GM19463 (cell line): ENCODE data around the gene MAST1.
"Not testable (repeated sequence)": the region's sequence is repeated elsewhere in the genome, so short reads cannot be mapped to it uniquely, and the experiment has no call there.

Experiments
- ATAC-seq: cut with Tn5 transposase; IDR thresholded peaks from one replicate; pipeline ENCODE4 v1.9.1; 2021; ENCODE audit warnings: mild to moderate bottlenecking, moderate library complexity; ENCODE audit not compliant: unreplicated experiment

Gene MAST1

DNA sequence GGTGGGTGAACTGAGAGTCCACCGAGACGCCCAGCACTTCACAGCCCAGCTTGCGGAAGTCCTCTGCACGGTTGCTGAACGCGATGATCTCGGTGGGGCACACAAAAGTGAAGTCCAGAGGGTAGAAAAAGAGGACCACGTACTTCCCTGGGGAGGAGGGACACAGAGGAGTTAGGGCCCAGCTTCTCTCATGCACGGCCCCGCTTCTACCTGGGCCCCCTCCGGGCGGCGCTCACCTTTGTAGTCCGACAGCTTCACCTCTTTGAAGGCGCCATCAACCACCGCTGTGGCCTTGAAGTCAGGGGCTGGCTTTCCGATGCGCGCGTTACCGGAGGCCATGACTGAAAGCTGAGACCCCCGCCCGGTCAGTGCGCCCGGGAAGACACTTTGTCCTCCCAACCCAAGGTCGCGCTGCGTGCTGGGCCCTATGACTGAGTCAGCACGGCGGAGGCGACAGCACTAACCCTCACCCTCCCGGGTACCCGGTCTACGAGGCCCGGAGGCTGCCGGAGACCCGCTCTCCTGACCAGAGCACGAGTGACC, 37.3 kb upstream of the MAST1 start:
- no peak for ATAC-seq

GRCh38 chr19:12801466-12802266, 36.6 kb upstream of the MAST1 start, which contains the start of the genes PRDX2 and THSD8:
Gene PRDX2 (minus strand): TSS chr19:12801800. CDS start chr19:12801261, 539 bp downstream.
Gene THSD8 (plus strand): TSS chr19:12802069. CDS start chr19:12802072, 3 bp downstream.
- ATAC-seq, result no peak

GRCh38 chr19:12802267-12803106, 35.8 kb upstream of the MAST1 start:
- no peak for ATAC-seq

- ATAC-seq, result no peak
Observed at GRCh38 chr19:12804051-12804450, 34.3 kb upstream of the MAST1 start.

DNA sequence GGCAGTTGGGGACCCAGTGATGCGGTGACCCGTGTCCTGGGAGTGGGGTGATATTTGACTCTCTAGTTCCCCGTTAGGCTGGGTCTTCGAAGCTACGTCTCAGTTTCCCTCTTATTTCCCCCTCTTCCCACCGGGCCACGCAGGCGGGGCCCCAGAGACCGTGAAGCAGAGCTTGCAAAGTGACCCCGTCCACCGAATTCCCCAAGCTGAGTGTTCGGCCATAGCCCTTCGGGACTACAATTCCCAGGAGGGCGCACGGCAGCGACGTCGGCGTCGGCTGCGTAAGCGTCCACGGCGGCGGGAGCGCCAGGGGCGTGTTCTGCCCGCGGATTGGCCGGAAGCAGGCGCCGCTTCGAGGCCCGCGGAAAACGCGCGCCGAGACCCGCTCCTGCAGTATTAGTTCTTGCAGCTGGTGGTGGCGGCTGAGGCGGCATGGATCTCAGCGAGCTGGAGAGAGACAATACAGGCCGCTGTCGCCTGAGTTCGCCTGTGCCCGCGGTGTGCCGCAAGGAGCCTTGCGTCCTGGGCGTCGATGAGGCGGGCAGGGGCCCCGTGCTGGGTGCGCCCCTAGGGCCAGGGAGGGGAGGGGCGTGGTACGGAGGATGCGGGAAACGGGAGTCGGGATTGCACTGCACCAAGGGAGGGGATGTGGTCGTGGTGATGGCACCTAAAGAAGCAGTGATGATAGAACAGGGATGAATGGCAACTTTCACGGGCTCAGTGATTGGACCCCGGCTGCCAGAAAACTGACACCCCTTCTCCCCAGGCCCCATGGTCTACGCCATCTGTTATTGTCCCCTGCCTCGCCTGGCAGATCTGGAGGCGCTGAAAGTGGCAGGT, 31.9 kb upstream of the MAST1 start, which contains the start of gene RNASEH2A:
Gene RNASEH2A (plus strand): TSS at position 343 of the 840 bp plus-strand sequence. CDS start 90 bp downstream, at position 433.
- peak; percentile 90 for ATAC-seq

DNA sequence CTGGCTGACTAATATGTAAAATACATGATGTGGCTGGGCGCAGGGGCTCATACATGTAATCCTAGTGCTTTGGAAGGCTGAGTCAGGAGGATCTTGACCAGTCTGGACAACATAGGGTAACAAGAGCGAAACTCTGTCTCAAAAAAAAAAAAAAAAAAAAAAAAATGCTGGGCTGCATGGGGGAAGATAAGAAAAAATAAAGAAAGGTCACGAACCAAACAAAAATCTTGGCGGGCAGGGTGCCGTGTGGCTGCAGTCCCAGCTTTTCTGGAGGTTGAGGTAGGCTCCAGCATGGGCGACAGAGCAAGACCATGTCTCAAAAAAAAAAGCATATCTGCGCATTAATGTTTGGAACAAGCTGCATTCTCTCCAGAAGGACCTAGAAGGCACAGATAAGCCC, 23.2 kb upstream of the MAST1 start:
- no peak for ATAC-seq

DNA sequence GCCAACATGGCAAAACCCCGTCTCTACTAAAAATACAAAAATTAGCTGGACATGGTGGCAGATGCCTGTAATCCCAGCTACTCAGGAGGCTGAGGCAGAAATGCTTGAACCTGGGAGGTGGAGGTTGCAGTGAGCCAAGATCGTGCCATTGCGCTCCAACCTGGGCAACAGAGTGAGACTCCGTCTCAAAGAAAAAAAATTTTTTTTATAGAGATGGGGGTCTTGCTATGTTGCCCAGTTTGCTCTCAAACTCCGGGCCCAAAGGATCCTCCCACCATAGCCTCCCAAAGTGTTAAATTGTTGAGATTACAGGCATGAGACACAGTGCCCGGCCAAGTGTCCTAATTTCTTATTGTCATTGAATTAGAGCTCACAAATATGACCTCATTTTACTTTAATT, 21.1 kb upstream of the MAST1 start:
- not testable (repeated sequence) for ATAC-seq

GRCh38 chr19:12817810-12818209, 20.5 kb upstream of the MAST1 start:
- not testable (repeated sequence) for ATAC-seq

DNA sequence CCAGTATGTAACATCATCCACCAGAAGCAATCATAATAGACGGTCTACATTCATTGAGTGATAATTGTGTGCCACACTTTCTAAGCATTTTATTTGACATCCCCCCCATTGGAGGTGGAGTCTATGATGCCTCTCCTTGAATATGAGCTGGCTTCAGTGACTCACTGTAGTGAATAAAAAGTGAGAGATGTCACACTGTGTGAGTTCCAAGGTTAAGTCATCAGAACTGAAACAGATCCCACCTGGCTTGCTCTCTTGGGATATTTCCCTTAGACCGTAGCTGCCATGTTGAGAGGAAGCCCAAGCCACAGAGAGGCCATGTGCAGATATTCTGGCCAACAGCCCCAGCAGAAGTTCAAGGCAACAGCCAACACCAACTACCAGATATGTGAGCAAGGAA, 16.6 kb upstream of the MAST1 start:
- no peak for ATAC-seq

DNA sequence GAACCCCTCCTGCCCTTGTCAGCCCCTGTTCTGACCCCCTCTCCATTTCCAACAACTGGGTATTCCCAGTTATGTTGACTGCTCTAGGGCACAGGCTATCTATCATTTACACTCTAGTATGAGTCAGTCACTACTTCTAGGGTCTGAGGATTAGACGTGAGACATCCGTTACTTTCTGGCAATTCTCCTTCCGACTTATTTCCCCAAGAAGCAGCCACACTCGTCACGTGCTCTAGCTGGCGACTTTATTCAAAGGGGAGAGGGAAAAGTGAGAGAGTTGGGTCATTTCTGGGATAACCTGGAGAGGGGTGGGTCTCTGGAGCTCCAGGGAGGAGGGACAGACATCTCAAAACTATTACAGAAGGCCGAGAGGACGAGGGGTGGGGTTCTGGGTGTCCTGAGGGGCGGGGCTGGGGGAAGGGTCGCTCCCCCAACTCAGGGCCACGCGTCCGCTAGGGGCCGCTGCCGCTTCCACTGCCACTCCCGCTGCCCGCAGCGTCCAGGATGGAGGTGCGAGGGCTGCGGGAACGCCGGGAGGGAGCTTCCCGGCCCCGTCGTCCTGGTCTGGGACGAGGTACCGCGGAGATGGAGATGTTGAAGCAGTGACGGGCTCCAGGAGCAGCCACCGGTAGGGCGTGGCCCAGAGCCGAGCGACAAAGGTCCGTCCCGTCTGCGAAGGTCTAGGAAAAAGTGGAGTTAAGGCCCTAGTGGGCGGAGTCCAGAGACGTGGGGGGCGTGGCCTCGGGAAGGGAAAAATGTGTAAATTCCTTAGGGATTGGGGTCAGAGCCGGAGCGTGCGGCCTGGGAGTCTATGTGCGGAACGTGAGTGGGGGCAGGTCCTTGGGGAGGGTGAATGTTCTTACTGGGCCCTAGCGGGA, 12.8 kb upstream of the MAST1 start:
- no peak for ATAC-seq

GRCh38 chr19:12828494-12828893, 9.8 kb upstream of the MAST1 start:
- ATAC-seq, result no peak

- no peak for ATAC-seq
Observed at GRCh38 chr19:12833418-12833737, 4.9 kb upstream of the MAST1 start.

DNA sequence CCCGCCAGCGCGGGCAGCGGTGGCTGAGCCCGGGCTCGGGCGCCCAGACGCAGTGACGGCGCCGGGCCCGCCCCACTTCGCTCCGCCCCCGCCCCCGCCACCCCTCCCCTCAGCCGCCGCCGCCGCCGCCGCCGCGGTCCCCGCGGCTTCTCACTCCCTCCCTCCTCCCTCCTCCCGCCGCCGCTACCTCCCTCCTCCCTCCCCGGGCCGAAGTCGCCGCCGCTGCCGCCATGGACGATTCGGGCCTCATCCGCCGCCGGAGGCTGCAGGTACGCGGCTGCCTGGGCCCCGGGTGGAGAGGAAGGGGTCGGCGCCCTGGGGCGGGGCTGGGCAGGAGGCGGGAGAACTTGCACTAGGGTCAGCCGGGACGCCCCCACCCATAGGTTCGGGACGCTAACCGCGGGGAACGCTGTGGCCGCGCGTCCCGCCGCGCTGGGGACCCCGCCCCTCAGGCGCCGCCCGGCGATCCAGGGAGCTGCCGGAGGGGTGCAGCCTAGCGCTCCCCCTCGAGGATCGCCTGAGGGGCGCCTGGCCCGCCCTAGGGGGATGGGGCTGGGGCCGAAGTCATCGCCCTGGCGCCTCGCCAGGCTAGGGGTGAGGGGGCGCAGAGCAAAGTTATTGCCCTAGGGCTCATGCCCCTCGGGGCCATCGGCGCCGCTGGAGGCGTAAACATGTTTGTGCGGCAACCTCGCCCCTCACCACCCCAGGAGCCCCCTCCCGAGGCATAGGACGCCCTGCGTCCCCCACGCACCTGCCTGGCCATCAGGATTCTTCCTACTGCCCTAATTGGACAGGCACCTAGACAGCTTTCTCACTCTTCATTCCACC, 4.4 kb upstream of the MAST1 start:
- ATAC-seq, result no peak

DNA sequence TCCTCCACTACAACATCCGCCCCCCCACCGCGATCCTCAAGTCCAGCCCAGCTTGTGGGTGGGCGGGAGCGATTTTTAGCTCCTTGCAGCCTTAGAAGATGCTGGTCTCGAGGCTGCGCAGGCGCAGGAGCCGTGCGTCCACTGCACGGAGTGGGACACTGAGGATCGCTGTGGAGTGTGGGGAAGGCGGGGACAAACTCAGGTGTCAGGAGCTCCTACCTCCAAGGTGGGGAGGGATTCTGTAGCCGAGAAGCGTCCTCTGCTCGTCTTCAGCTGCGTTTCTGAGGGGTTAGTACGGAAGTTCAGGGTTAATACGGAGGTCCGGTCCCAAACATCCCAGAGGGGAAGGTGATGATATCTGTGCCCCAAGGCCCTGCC, 3.8 kb upstream of the MAST1 start, which contains the start of gene RTBDN:
Gene RTBDN (minus strand): TSS at position 14 of the 378 bp plus-strand sequence. CDS start 4,600 bp downstream, outside the sequence.
- no peak for ATAC-seq

- ATAC-seq, result no peak
Observed at GRCh38 chr19:12834976-12835757, 3.1 kb upstream of the MAST1 start.

- no peak for ATAC-seq
Observed at GRCh38 chr19:12836529-12836863, 1.8 kb upstream of the MAST1 start.

DNA sequence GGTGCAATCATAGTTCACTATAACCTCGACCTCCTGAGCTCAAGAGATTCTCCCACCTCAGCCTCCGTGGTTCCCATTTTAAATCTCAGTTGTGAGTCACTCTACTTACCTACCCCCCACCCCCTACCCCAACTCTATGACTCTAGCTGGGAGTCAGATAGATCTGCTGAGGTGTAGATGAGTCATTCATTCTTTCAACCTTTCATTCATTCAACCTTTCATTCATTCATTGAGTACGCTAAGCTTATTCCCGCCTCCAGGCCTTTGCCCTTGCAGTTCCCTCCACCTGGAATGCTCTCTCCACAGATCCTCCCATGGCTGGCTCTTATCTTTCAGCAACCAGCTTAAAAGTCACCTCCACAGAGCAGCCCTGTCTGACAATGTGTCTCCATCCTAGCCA, 1.1 kb upstream of the MAST1 start:
- no peak for ATAC-seq
